ENCODE results near the gene PAX2. TPM values are rescaled to one million over a fixed set of nuclear protein-coding genes. Genes with fewer than 3 reads are reported as not detected.
A peak's percentile ranks its signal among the peaks of the same experiment; 100 is the strongest.

PAX2 gene
- total and polyA plus RNA-seq, 2 of the 13 experiments (the other 11 are each of a cell fraction or from before 2014, with no cell fraction given): not detected

DNA sequence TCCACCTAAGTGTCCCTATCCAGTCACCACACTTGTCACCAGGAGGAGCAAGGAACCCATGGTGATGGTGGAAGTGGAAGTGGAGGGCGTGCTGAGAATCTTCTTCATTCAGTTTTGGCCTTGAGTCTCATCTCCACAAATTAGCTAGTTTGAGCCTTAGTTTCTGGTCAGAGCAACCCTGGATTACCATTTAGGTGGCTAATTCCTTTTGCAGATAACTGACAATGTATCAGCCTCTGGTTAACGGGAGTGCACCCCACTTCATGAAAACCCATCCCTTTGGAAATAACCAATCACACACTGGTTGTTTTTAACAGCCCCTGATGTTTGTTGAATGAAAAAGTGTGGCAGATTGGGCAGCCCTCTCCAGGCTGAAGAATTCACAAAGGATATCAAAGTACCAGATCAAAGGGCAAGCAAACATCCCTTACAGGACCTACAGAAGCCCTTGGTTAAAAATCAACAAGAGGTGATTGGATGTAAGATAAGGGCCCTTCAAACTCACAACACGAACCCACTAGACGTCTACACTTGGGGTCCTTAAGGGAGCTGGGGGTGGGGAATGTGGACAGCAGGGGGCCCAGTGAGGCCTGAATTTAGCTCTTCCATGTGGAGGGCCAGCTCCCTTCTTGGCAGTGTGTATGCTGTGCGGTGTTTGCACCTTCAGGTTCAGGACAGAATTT is 130.2 kb downstream of the PAX2 start (continued):
- TF ChIP-seq, protein P1, sequence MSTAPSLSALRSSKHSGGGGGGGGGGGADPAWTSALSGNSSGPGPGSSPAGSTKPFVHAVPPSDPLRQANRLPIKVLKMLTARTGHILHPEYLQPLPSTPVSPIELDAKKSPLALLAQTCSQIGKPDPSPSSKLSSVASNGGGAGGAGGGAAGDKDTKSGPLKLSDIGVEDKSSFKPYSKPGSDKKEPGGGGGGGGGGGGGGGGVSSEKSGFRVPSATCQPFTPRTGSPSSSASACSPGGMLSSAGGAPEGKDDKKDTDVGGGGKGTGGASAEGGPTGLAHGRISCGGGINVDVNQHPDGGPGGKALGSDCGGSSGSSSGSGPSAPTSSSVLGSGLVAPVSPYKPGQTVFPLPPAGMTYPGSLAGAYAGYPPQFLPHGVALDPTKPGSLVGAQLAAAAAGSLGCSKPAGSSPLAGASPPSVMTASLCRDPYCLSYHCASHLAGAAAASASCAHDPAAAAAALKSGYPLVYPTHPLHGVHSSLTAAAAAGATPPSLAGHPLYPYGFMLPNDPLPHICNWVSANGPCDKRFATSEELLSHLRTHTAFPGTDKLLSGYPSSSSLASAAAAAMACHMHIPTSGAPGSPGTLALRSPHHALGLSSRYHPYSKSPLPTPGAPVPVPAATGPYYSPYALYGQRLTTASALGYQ (CRISPR knock-in tag; IDR thresholded peaks at IDR 0.05): peak; percentile 82; the same call in 1 of the 2 replicates
- TF ChIP-seq CBX5 (CRISPR knock-in tag; IDR thresholded peaks at IDR 0.05; ENCODE audit: borderline replicate concordance): no peak
- no peak for TF ChIP-seq ZMAT5 (CRISPR knock-in tag; IDR thresholded peaks at IDR 0.05; ENCODE audit: borderline replicate concordance, low read depth)
- TF ChIP-seq U2AF1 (optimal IDR thresholded peaks at IDR 0.05; ENCODE audit: low read depth, low read length): no peak
- no peak for TF ChIP-seq RELA (CRISPR knock-in tag; IDR thresholded peaks at IDR 0.05)
- no peak for TF ChIP-seq YEATS2 (CRISPR knock-in tag; IDR thresholded peaks at IDR 0.05; ENCODE audit: borderline replicate concordance)
- TF ChIP-seq SALL2 (CRISPR knock-in tag; IDR thresholded peaks at IDR 0.05): no peak
- no peak for TF ChIP-seq ZNF263 (CRISPR knock-in tag; IDR thresholded peaks at IDR 0.05)
- TF ChIP-seq MTA1 (CRISPR knock-in tag; IDR thresholded peaks at IDR 0.05; ENCODE audit: borderline replicate concordance): no peak
- no peak for TF ChIP-seq ATF5 (CRISPR knock-in tag; IDR thresholded peaks at IDR 0.05; ENCODE audit: low read depth)
- TF ChIP-seq ZNF780A (CRISPR knock-in tag; IDR thresholded peaks at IDR 0.05): no peak
- no peak for TF ChIP-seq YY1 (IDR thresholded peaks at IDR 0.05; ENCODE audit: insufficient read depth, insufficient replicate concordance, low read depth, low read length)
- TF ChIP-seq, protein P2, sequence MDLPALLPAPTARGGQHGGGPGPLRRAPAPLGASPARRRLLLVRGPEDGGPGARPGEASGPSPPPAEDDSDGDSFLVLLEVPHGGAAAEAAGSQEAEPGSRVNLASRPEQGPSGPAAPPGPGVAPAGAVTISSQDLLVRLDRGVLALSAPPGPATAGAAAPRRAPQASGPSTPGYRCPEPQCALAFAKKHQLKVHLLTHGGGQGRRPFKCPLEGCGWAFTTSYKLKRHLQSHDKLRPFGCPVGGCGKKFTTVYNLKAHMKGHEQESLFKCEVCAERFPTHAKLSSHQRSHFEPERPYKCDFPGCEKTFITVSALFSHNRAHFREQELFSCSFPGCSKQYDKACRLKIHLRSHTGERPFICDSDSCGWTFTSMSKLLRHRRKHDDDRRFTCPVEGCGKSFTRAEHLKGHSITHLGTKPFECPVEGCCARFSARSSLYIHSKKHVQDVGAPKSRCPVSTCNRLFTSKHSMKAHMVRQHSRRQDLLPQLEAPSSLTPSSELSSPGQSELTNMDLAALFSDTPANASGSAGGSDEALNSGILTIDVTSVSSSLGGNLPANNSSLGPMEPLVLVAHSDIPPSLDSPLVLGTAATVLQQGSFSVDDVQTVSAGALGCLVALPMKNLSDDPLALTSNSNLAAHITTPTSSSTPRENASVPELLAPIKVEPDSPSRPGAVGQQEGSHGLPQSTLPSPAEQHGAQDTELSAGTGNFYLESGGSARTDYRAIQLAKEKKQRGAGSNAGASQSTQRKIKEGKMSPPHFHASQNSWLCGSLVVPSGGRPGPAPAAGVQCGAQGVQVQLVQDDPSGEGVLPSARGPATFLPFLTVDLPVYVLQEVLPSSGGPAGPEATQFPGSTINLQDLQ (CRISPR knock-in tag; IDR thresholded peaks at IDR 0.05): no peak
- TF ChIP-seq, protein P3, sequence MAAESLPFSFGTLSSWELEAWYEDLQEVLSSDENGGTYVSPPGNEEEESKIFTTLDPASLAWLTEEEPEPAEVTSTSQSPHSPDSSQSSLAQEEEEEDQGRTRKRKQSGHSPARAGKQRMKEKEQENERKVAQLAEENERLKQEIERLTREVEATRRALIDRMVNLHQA (CRISPR knock-in tag; IDR thresholded peaks at IDR 0.05): no peak
- no peak for TF ChIP-seq ZNF33A (CRISPR knock-in tag; IDR thresholded peaks at IDR 0.05; ENCODE audit: borderline replicate concordance)
- TF ChIP-seq ZFP36 (IDR thresholded peaks at IDR 0.05; ENCODE audit: borderline replicate concordance, low read depth, low read length, partially characterized antibody): no peak
- no peak for TF ChIP-seq THAP11 (CRISPR knock-in tag; IDR thresholded peaks at IDR 0.05)
- TF ChIP-seq ZNF549 (CRISPR knock-in tag; IDR thresholded peaks at IDR 0.05): no peak
- no peak for TF ChIP-seq ZNF17 (CRISPR knock-in tag; IDR thresholded peaks at IDR 0.05)
- TF ChIP-seq ZNF441 (CRISPR knock-in tag; IDR thresholded peaks at IDR 0.05; ENCODE audit: borderline replicate concordance): no peak
- no peak for TF ChIP-seq ZNF841 (CRISPR knock-in tag; IDR thresholded peaks at IDR 0.05; ENCODE audit: borderline replicate concordance)
- no peak for TF ChIP-seq TEAD2 (CRISPR knock-in tag; IDR thresholded peaks at IDR 0.05)
- TF ChIP-seq SMC3 (IDR thresholded peaks at IDR 0.05; ENCODE audit: low read length): no peak
- no peak for TF ChIP-seq DMAP1 (CRISPR knock-in tag; IDR thresholded peaks at IDR 0.05)
- TF ChIP-seq PCBP1 (IDR thresholded peaks at IDR 0.05; ENCODE audit: borderline replicate concordance, low read depth, low read length): no peak
- no peak for TF ChIP-seq RAD21 (CRISPR knock-in tag; IDR thresholded peaks at IDR 0.05)
- peak; percentile 35; the same call in 1 of the 2 replicates for TF ChIP-seq FOSL2 (CRISPR knock-in tag; IDR thresholded peaks at IDR 0.05)

All from HepG2 (cell line).